ENCODE data around the gene BAG1.

BAG1 gene

GRCh38 chr9:33241298-33241697 is 23.2 kb downstream of the BAG1 start:
- DNase-seq: no peak

- no peak for DNase-seq
Observed at GRCh38 chr9:33239921-33240320, 24.6 kb downstream of the BAG1 start, which contains the start of gene SPINK4. SPINK4 (plus strand) TSS chr9:33240167; CDS start chr9:33240209, 42 bp downstream.

- DNase-seq: no peak
Observed at GRCh38 chr9:33236571-33236970, 27.9 kb downstream of the BAG1 start.

GRCh38 chr9:33234511-33235467 is 29.7 kb downstream of the BAG1 start:
- DNase-seq: no peak

- DNase-seq: no peak
Observed at GRCh38 chr9:33233626-33234342, 30.7 kb downstream of the BAG1 start.

- DNase-seq: no peak
Observed at GRCh38 chr9:33232815-33233214, 31.7 kb downstream of the BAG1 start.

GRCh38 chr9:33231623-33231942 is 32.9 kb downstream of the BAG1 start:
- no peak for DNase-seq

GRCh38 chr9:33230756-33231622 is 33.5 kb downstream of the BAG1 start:
- no peak for DNase-seq

- DNase-seq: peak in 1 of 2 experiments; percentile 42
Observed at GRCh38 chr9:33229359-33230114, 35.0 kb downstream of the BAG1 start.

GRCh38 chr9:33228606-33229005 is 35.9 kb downstream of the BAG1 start:
- DNase-seq: no peak

GRCh38 chr9:33227741-33228140 is 36.8 kb downstream of the BAG1 start:
- no peak for DNase-seq

- DNase-seq: no peak
Observed at GRCh38 chr9:33227008-33227398, 37.5 kb downstream of the BAG1 start.

- peak; percentile 8 to 44 for DNase-seq
Observed at GRCh38 chr9:33225319-33226147, 39.0 kb downstream of the BAG1 start.

- DNase-seq: no peak
Observed at GRCh38 chr9:33223696-33224095, 40.8 kb downstream of the BAG1 start.

GRCh38 chr9:33222031-33222430 is 42.5 kb downstream of the BAG1 start:
- DNase-seq: no peak

GRCh38 chr9:33221568-33221884 is 43.0 kb downstream of the BAG1 start:
- DNase-seq: no peak

- DNase-seq: no peak
Observed at GRCh38 chr9:33220681-33221567, 43.6 kb downstream of the BAG1 start.

- DNase-seq: no peak
Observed at GRCh38 chr9:33211695-33212393, 52.7 kb downstream of the BAG1 start.

GRCh38 chr9:33210006-33210715 is 54.3 kb downstream of the BAG1 start:
- no peak for DNase-seq
